ENCODE data around the gene SH3D21.

The SH3D21 gene

GRCh38 chr1:36306210-36306901, at the start of gene SH3D21:
TSS of gene SH3D21 (plus strand) at chr1:36306368. CDS start at chr1:36306421, 53 bp downstream.
- no peak for FAIRE-seq
- no peak for DNase-seq (ENCODE audit: low spot score)

- no peak for DNase-seq (ENCODE audit: low spot score)
- FAIRE-seq = no peak
Observed at GRCh38 chr1:36256558-36257374, 49.4 kb upstream of the SH3D21 start.

GRCh38 chr1:36257375-36257767, 48.8 kb upstream of the SH3D21 start:
- FAIRE-seq = no peak
- peak; percentile 9 for DNase-seq (ENCODE audit: low spot score)

GRCh38 chr1:36258960-36259344, 47.2 kb upstream of the SH3D21 start:
- DNase-seq (ENCODE audit: low spot score) = no peak

GRCh38 chr1:36268981-36269380, 37.2 kb upstream of the SH3D21 start:
- FAIRE-seq (no peak), DNase-seq (ENCODE audit: low spot score) (no peak)

More at GRCh38 chr1:36258960-36259344, 47.2 kb upstream of the SH3D21 start:
- FAIRE-seq = no peak

GRCh38 chr1:36269408-36269838, 36.7 kb upstream of the SH3D21 start:
- FAIRE-seq (no peak), DNase-seq (ENCODE audit: low spot score) (no peak)

- FAIRE-seq = no peak
- no peak for DNase-seq (ENCODE audit: low spot score)
Observed at GRCh38 chr1:36273024-36273423, 33.1 kb upstream of the SH3D21 start.

- no peak for DNase-seq (ENCODE audit: low spot score)
- FAIRE-seq = no peak
Observed at GRCh38 chr1:36274201-36274600, 32.0 kb upstream of the SH3D21 start.

GRCh38 chr1:36276688-36277087, 29.5 kb upstream of the SH3D21 start:
- FAIRE-seq = no peak
- no peak for DNase-seq (ENCODE audit: low spot score)

GRCh38 chr1:36279110-36279788, 26.9 kb upstream of the SH3D21 start:
- FAIRE-seq = no peak

GRCh38 chr1:36279789-36280296, 26.3 kb upstream of the SH3D21 start:
- DNase-seq (ENCODE audit: low spot score) = no peak
- no peak for FAIRE-seq

More at GRCh38 chr1:36279110-36279788, 26.9 kb upstream of the SH3D21 start:
- no peak for DNase-seq (ENCODE audit: low spot score)

- no peak for DNase-seq (ENCODE audit: low spot score)
- no peak for FAIRE-seq
Observed at GRCh38 chr1:36284061-36284460, 22.1 kb upstream of the SH3D21 start.

- DNase-seq (ENCODE audit: low spot score) (no peak), FAIRE-seq (no peak)
Observed at GRCh38 chr1:36284517-36284916, 21.7 kb upstream of the SH3D21 start.

GRCh38 chr1:36285443-36286101, 20.6 kb upstream of the SH3D21 start:
- FAIRE-seq = peak; percentile 82

GRCh38 chr1:36286802-36287201, 19.4 kb upstream of the SH3D21 start:
- no peak for FAIRE-seq
- no peak for DNase-seq (ENCODE audit: low spot score)

More at GRCh38 chr1:36285443-36286101, 20.6 kb upstream of the SH3D21 start:
- peak; percentile 71 for DNase-seq (ENCODE audit: low spot score)

- DNase-seq (ENCODE audit: low spot score) (no peak), FAIRE-seq (no peak)
Observed at GRCh38 chr1:36287595-36287994, 18.6 kb upstream of the SH3D21 start.

- FAIRE-seq = no peak
- DNase-seq (ENCODE audit: low spot score) = no peak
Observed at GRCh38 chr1:36295390-36295789, 10.8 kb upstream of the SH3D21 start.

GRCh38 chr1:36297062-36297461, 9.1 kb upstream of the SH3D21 start:
- DNase-seq (ENCODE audit: low spot score) = no peak
- FAIRE-seq = no peak

GRCh38 chr1:36298640-36299039, 7.5 kb upstream of the SH3D21 start:
- no peak for FAIRE-seq
- DNase-seq (ENCODE audit: low spot score) = no peak

GRCh38 chr1:36300526-36300925, 5.6 kb upstream of the SH3D21 start:
- peak; percentile 38 for DNase-seq (ENCODE audit: low spot score)

GRCh38 chr1:36301220-36301619, 4.9 kb upstream of the SH3D21 start:
- FAIRE-seq = no peak
- DNase-seq (ENCODE audit: low spot score) = no peak

More at GRCh38 chr1:36300526-36300925, 5.6 kb upstream of the SH3D21 start:
- FAIRE-seq = no peak

Measured in RCC 7860 (cell line).